Left ventricle myocardium inferior (tissue), 1 donor: Measurements from ENCODE around the gene AACS. TPM values are rescaled to one million over a fixed set of nuclear protein-coding genes. Genes with fewer than 3 reads are reported as not detected.

Experiments
- DNase-seq: peaks from one replicate; pipeline ENCODE4 v3.0.0-alpha.2; 2020
- H3K27ac ChIP-seq: fragments of 200-600 bp; replicated peaks from 2 replicates; pipeline ENCODE4 v1.8.0; 2021
- H3K27me3 ChIP-seq: fragments of 200-600 bp; 2 replicates; pipeline ENCODE4 v1.8.0; 2021; ENCODE audit warnings: low read depth
- H3K36me3 ChIP-seq: fragments of 200-600 bp; 2 replicates; pipeline ENCODE4 v1.8.0; 2021
- H3K4me1 ChIP-seq: fragments of 200-600 bp; 2 replicates; pipeline ENCODE4 v1.8.0; 2021
- H3K4me3 ChIP-seq: fragments of 200-600 bp; 2 replicates; pipeline ENCODE4 v1.8.0; 2021; ENCODE audit warnings: mild to moderate bottlenecking, moderate library complexity
- H3K9me3 ChIP-seq: fragments of 200-600 bp; replicated peaks from 2 replicates; pipeline ENCODE4 v1.8.0; 2021
- intact Hi-C: fragments of 100-400 bp; cut with micrococcal nuclease; formaldehyde crosslinking; loops from one replicate; pipeline ENCODE4 v1.11.0; 2022
- total RNA-seq: library from RNA; stranded (reverse); fragmentation: NEBNext Ultra II Directional; extraction: Animal tissue kit (Norgen Biotek cat#: 25700); gene quantifications from one replicate; pipeline ENCODE4 v1.2.1, GENCODE V29; 2021
- TF ChIP-seq, protein P1 (sequence below): fragments of 200-600 bp; IDR thresholded peaks from 2 replicates; pipeline ENCODE4 v1.8.0; 2021; ENCODE audit warnings: antibody characterized with exemption, mild to moderate bottlenecking, borderline replicate concordance
- donor health status: DM: no; HTN: yes; CAD: no; lungs with severe emphysema.

The AACS gene
- total RNA-seq, 1 donor from 2014 or later = 11.5 TPM

DNA sequence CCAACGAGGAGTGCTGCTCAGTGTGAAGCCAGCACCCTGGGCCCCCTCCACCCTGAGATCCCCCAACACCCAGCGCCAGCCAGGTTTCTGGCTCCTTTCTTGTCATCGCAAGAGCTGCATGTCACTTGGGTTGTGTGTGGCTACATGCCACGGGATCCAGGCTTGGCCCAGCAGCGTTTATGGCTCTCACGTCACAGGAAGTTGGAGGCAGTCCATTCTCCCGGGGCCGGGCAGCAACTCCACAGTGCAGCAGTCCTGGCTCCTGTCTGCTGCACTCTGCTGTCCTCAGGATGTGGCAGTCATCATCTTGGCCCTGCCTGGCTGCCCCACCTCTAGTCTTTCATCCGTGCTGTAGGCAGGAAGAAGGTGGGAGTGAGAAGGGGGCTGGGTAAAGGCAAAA, 78.3 kb downstream of the AACS start:
- Histone ChIP-seq H3K27me3 (no peaks in the 10 kb centered on the region), H3K4me3 (no peak overlapping the region), H3K4me1 (peaks cover 14% of the 10 kb centered on the region), H3K36me3 (no peaks in the 10 kb centered on the region), H3K27ac (peak overlapping the region; percentile 70), H3K9me3 (no peaks in the 10 kb centered on the region)
- TF ChIP-seq, protein P1, sequence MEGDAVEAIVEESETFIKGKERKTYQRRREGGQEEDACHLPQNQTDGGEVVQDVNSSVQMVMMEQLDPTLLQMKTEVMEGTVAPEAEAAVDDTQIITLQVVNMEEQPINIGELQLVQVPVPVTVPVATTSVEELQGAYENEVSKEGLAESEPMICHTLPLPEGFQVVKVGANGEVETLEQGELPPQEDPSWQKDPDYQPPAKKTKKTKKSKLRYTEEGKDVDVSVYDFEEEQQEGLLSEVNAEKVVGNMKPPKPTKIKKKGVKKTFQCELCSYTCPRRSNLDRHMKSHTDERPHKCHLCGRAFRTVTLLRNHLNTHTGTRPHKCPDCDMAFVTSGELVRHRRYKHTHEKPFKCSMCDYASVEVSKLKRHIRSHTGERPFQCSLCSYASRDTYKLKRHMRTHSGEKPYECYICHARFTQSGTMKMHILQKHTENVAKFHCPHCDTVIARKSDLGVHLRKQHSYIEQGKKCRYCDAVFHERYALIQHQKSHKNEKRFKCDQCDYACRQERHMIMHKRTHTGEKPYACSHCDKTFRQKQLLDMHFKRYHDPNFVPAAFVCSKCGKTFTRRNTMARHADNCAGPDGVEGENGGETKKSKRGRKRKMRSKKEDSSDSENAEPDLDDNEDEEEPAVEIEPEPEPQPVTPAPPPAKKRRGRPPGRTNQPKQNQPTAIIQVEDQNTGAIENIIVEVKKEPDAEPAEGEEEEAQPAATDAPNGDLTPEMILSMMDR = no peak
- DNase-seq = peak; percentile 78
- intact Hi-C loops = no loop called here

DNA sequence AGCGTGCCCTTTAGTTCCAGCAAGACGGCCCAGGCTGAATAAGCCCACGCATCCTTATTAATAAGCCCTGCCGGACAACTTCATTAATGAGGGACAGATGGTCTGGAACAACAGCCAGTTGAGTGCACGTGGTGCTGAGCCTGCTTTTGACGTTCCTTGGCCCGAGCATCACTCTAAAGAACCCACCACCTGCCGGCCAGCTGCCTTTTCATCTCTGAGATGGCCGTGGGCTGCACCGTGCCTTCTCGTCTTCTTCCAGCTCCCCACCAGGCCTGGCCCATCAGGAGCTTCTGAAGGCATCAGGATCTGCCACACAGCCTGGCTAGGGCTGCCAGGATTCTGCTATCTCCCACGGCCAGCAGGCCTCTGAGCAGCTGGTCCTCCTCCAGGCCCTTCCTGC, 80.0 kb downstream of the AACS start:
- Histone ChIP-seq H3K27me3 (no peaks in the 10 kb centered on the region), H3K9me3 (no peaks in the 10 kb centered on the region), H3K27ac (no peak overlapping the region), H3K4me3 (no peak overlapping the region), H3K4me1 (peaks cover 14% of the 10 kb centered on the region), H3K36me3 (no peaks in the 10 kb centered on the region)
- TF ChIP-seq, protein P1 = no peak
- no peak for DNase-seq
- intact Hi-C loops = no loop called here

DNA sequence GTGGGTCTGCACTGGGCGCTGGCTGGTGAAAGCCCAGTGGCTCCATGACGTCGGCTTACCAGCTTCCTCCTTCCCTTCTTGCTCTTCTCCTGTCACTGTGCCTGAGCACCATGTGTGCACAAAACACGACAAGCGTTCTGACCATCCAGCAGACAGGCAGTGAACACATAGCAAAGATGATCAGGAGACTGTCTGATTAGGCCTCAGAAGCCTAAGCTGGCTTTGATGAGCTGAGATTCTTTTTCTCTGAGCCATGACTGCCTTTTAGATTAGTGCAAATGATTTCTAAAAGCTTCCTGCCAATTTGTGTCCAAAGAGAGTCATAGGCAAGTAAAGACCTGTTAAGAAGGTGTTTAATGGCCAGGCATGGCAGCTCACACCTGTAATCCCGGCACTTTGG, 83.1 kb downstream of the AACS start:
- DNase-seq = no peak
- intact Hi-C loops = no loop called here

GRCh38 chr12:125149160-125150108, 84.2 kb downstream of the AACS start:
- intact Hi-C loops = no loop called here
- Histone ChIP-seq H3K4me3 (no peak overlapping the region), H3K27me3 (no peaks in the 10 kb centered on the region), H3K27ac (no peak overlapping the region), H3K9me3 (no peaks in the 10 kb centered on the region), H3K36me3 (no peaks in the 10 kb centered on the region), H3K4me1 (peaks cover 3% of the 10 kb centered on the region)
- DNase-seq = no peak
- TF ChIP-seq, protein P1 = no peak

More for the DNA sequence above, 83.1 kb downstream of the AACS start:
- Histone ChIP-seq H3K4me3 (no peak overlapping the region), H3K27me3 (no peaks in the 10 kb centered on the region), H3K9me3 (no peaks in the 10 kb centered on the region), H3K27ac (no peak overlapping the region), H3K4me1 (peaks cover 11% of the 10 kb centered on the region), H3K36me3 (no peaks in the 10 kb centered on the region)
- TF ChIP-seq, protein P1 = no peak

- TF ChIP-seq, protein P1 = no peak
- Histone ChIP-seq H3K9me3 (no peaks in the 10 kb centered on the region), H3K27ac (no peak overlapping the region), H3K36me3 (no peaks in the 10 kb centered on the region), H3K27me3 (no peaks in the 10 kb centered on the region), H3K4me1 (peaks cover 13% of the 10 kb centered on the region), H3K4me3 (no peak overlapping the region)
- no peak for DNase-seq
- intact Hi-C loops = no loop called here
Measured at GRCh38 chr12:125151284-125151683, 86.0 kb downstream of the AACS start.
